MM.1S (cell line): ENCODE measurements around the gene STARD5.

ENCODE experiments used
- EZH2 ChIP-seq: fragments of 300-600 bp; sonication (generic); optimal IDR thresholded peaks from 2 replicates; pipeline ENCODE3; 2017; ENCODE audit warnings: low read depth, mild to moderate bottlenecking, antibody characterized with exemption, low read length, mixed read lengths
- EZH2phosphoT487 ChIP-seq: fragments of 300-600 bp; sonication (generic); IDR thresholded peaks from 2 replicates; pipeline ENCODE4 v1.6.1; 2018; ENCODE audit warnings: antibody characterized with exemption, low read length
- TF ChIP-seq, protein P1 (sequence below): fragments of 300-600 bp; sonication (generic); IDR thresholded peaks from 2 replicates; pipeline ENCODE4 v1.5.1; 2016; ENCODE audit warnings: antibody characterized with exemption, low read length, mixed read lengths

DNA sequence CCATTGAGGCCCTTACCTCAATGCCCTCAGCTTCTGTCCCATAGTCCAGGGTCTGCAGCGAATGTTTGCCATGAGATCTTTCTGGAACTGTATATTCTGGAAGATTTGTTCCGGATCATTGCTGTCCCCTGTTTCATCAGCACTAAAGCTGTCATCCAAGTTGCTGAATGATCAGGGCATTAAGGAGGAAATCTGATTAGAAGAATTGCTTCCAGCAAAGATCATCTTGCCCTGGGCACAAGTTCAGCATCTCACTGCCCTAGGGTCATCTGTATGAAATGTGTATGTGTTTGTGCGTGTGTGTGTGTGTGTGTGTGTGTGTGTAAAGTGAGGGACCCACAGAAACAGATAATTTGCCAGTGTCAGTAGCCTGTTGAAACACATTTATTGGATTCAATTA is 48.6 kb upstream of the STARD5 start:
- TF ChIP-seq EZH2phosphoT487 (no peak), EZH2 (no peak)
- TF ChIP-seq, protein P1, sequence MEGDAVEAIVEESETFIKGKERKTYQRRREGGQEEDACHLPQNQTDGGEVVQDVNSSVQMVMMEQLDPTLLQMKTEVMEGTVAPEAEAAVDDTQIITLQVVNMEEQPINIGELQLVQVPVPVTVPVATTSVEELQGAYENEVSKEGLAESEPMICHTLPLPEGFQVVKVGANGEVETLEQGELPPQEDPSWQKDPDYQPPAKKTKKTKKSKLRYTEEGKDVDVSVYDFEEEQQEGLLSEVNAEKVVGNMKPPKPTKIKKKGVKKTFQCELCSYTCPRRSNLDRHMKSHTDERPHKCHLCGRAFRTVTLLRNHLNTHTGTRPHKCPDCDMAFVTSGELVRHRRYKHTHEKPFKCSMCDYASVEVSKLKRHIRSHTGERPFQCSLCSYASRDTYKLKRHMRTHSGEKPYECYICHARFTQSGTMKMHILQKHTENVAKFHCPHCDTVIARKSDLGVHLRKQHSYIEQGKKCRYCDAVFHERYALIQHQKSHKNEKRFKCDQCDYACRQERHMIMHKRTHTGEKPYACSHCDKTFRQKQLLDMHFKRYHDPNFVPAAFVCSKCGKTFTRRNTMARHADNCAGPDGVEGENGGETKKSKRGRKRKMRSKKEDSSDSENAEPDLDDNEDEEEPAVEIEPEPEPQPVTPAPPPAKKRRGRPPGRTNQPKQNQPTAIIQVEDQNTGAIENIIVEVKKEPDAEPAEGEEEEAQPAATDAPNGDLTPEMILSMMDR, result no peak
